Left lobe of liver (tissue), 2 donors: ENCODE data around the gene CD93. TPM values are rescaled to one million over a fixed set of nuclear protein-coding genes. Genes with fewer than 3 reads are reported as not detected.

Source experiments
- ATAC-seq: fragments of 200-7000 bp; cut with Tn5 transposase; one replicate; pipeline ENCODE4 v1.9.1; 2020; ENCODE audit warnings: mild to moderate bottlenecking, moderate library complexity
- DNase-seq: peaks from one replicate; pipeline ENCODE4 v3.0.0-alpha.2; 2020; ENCODE audit warnings: low spot score
- total RNA-seq: library from RNA; stranded (reverse); gene quantifications from one replicate; pipeline ENCODE4 v1.2.1, GENCODE V29; 2021
- donor health status: DM: no; HTN: no; CAD: no; lungs with moderate emphysema.
- donor health status: DM: no; HTN: yes; CAD: no.

The CD93 gene
- total RNA-seq, 1 donor from 2014 or later, result 4.8 TPM

DNA sequence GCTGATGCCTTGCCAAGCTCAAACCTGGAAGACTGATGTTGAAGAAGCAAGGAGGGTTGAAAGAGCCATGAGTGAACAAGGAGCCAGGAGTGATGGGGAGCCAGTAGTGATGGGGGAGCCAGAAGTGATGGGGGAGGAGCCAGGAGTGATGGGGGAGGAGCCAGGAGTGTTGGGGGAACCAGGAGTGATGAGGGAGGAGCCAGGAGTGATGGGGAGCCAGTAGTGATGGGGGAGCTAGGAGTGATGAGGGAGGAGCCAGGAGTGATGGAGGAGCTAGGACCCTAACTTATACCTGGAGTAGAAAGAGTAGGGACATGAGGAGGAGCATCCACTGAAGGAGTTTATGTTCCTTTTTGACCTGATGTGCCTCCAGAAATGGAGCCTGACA is 14.6 kb upstream of the CD93 start:
- no peak for ATAC-seq
- DNase-seq, result no peak

DNA sequence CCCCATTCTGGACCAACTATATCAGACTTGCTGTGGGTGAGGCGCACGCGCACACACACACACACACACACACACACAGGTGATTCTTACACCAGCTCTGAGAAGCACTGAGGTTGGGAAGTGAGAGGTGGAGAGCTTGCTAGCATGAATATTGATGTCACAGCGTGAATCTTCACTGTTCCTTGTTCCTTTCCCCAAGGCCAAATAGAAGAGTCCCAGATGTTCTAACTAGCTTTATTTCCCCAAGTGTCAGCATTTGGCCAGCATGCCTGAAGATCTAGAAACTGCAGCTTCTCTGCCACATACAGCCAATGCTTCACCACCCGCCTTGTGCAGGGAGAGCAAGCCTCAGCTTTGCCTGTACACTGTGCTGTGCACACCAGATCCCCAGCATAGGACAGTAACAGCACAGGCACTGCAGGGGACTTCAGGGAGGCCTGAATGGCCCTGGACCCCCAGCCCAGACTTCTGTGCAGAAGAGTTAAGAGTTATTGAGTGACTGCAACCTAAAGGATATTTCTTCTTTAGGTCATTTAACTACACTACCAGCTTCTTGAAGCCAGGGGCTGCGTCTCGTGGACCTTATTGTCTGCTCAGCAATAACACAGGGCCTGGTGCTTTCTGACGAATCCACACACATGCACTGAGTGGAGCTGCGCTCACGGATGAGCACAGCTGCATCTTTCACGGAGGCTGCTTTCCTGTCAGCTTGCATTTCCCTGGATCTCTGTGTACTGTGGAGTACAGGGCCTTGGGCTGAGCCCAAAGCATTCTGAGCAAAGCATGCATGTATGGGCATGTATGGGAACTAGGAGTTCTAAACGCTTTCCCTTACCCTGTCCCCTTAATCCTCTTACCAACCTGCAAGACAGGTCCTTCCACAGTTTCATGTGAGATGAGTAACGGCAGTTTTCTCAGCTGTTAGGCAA is 13.9 kb upstream of the CD93 start:
- DNase-seq (no peak), ATAC-seq (no peak)

DNA sequence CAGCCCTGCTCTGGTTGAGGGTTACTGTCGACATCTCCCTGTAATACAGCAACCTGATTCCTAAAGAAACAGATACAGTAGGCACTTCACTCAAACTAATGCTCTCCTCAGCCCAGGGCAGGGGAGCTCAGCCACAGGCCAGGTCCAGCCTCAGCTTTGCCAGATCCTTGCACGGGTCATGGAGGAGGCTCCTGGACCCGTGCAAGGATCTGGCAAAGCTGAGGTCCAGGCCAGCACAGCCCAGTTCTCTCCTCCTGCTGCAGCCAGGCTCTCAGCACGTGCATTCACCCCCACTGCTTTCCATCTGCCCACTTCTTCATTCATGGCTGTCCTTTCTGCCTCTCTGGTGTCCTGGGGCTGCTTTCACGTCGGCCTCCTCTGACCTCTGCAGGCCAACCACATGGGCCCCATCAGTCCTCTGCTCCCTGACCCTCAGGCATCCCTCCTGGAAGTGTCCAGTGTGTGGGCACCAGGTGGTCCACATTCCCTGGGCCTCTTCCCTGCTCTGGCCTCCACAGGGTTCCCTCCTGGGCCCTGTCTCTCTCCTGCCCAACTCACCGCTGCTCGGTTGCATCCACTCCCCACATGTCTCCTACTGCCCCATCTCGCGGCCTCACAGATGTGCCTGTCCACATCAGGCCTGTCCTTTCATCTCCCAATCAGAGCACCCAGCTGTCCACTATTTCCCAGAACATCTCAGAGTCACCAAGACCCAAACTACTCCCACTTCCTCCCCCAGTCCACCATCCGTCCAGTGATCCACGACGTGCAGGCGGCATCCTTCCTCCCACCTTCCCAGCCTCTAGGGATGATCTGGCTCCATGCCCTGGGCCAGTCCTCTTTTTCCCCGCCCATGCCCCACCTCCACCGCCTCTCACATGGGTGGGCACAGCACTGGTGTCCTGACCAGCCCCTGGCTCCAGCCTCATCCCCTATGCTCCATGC is 11.8 kb upstream of the CD93 start:
- no peak for ATAC-seq

DNA sequence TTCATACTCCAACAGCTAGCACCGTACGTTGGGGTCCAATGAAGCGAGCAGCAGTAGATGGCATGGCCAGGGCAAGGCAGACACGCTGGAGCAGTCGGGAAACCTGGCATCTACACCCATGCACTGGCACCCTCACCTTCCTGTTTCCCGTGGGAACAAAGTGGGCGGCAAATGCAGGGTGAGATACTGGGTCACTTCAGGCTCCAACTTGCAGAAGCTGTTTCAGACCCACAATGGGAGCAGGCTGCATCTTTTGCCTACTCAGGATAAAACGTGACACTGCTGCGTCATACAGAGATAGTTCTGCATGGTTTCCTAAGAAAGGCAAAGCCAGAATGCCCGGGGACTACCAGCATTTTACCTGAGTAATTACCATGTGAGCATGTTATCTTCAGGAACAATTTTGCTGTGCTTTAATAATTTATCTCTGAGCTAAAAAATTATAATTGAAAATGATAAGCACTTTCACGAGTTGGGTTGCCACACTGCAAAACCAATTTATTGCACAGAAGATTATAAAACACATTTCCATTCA is 10.9 kb upstream of the CD93 start:
- ATAC-seq, result no peak
- no peak for DNase-seq

More for the DNA sequence above, 11.8 kb upstream of the CD93 start:
- no peak for DNase-seq

DNA sequence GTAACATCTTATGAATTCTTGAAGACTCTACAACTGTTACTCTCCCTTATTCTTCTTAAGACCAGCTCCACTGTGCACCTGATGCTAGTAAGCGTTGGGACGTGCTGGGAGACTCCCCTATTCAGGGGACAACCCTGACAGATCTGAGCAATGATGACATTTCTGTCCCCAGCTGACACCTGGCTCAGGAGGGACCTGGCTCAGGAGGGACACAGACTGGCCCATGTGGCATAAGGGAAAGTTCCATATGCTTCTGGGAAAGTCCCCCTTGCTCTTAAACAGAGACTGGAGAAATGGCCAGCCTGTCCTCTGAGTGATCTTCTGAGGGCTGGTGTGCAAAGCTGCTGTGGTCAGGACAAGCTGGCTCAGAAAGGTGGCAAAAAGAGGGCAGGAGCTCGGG is 10.0 kb upstream of the CD93 start:
- ATAC-seq (no peak), DNase-seq (no peak)

DNA sequence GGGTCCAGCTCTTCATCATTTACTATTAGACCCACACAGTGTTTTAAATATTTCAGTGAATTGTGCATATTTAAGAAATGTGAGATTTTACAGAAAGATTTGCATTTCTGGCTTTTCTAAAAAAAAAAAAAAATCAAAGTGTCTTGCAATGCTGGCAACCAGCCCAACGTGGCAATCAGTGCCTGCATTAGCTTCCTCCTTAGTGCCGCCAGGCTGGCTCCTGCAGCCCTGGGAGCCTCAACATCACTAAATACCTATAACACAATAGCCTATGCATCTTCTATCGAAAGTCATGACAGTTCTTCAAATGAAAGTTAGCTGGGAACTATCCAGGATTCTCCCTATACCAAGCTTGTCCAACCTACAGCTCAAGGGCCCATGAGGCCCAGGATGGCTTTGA is 9.4 kb upstream of the CD93 start:
- ATAC-seq (no peak), DNase-seq (no peak)

DNA sequence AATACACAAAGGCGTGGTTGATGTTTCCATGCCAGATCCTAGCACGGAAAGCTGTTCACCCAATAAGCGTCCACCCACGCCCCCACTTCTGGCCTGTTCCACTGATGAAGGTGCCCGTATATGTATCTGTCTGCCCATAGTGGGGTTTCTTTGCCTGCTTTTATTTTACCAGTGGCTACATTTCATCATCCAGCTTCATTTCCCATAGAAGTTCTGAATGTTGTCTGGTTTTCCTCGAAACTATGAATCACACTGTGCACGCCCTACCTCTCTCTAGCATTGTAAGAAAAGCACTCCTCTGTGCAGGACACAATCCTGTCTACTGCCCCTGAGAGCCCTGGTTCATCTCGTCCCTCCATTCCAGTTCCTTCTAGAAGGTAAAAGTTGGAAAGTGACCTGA is 8.8 kb upstream of the CD93 start:
- ATAC-seq, result no peak
- DNase-seq, result no peak

DNA sequence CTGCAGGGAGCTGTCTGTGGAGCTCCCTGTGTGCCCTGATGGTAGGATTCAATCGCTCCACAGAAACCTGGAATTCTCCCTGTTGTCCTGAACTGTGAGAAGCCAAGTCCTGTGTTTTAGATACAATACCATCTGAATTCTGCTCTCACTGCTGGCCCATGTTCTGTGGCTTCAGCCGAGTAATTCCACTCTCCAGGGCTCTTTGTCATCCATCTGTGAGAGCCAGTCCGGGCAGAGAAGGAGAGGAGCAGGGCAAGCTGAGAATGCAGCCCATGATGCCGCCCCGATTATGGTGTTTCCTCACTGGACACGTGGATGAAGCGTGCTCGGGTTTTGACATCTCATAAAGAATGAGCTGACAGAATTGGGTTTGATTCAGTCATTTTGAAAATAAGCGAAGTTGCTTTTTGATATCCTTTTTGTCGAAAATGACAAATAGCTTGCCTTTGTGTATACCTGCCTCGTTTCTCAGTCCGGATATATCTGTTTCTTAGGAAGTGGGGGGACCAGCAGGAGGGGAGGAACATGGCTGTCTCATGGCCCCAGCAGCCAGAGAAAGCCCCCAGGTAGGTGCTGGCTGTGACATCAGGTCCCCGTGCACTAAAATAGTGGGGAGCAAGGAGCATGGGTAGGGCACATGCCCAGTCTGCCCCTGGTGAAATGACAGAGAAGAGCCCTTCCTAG is 8.2 kb upstream of the CD93 start:
- DNase-seq (no peak), ATAC-seq (no peak)

DNA sequence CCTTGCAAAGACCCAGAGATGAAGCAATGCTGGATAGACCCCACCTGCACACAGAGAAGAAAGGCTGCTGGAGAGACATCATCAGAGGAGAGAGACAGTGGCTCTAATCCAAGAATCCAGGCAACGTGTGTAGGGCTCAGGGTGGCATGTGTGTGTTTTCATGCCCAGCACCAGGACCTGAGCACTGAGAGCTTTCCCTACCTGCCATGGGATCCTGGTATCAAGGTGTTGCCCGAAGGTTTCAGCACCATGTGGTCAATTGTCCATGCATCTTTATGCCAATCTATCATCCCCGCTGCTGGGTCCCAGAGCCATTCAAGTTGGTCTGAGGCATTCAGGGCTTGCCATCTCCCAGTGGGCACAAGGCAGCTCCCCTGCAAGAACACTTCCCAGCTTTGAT is 7.5 kb upstream of the CD93 start:
- DNase-seq (no peak), ATAC-seq (no peak)

DNA sequence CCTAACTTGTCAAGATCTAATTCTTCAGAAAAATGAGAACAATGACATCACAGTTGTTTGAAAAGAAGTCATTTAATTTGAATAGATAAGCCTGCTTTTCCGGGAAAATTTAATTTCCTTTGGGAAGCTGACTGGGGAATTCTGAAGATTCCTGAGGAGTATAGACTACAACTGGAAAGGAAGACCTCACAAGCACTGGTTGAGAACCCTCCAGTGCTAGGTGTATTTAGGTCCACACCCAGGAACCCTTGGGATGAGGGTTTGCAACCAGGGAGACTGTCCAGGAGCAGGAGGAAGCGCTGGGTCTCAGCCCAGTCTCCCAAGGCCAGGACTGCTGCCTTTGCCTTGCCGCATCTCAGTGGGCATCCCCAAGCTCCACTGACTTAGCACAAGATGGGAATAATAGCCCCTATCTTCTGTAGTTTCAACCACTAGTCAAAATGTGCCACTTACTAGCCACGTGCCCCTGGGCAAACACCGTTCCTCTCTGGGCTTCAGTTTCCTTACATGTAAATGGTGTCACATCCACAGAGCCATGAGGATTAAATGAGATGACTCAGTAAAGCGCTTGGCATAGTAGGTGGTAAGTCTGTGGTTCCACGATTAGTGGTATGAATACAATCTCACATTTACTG is 6.9 kb upstream of the CD93 start:
- DNase-seq (no peak), ATAC-seq (no peak)

DNA sequence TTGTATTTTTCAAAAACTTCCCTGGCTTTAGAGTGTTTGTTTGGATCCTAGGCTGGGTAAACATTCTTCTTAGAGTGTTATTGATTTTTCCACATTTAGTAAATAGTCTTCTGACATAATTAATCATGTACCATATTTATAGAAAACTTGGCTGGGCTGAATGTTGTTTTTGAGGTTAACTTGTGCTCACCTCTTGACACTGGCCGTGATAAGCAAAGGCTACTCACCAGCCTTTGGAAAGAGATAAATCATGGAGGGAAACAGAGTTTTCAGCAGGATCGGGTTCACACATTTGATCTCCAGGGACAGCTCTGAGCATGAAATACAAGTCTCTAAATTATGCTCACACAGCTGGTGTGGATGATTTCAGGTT is 6.2 kb upstream of the CD93 start:
- DNase-seq (no peak), ATAC-seq (peak; percentile 22)

DNA sequence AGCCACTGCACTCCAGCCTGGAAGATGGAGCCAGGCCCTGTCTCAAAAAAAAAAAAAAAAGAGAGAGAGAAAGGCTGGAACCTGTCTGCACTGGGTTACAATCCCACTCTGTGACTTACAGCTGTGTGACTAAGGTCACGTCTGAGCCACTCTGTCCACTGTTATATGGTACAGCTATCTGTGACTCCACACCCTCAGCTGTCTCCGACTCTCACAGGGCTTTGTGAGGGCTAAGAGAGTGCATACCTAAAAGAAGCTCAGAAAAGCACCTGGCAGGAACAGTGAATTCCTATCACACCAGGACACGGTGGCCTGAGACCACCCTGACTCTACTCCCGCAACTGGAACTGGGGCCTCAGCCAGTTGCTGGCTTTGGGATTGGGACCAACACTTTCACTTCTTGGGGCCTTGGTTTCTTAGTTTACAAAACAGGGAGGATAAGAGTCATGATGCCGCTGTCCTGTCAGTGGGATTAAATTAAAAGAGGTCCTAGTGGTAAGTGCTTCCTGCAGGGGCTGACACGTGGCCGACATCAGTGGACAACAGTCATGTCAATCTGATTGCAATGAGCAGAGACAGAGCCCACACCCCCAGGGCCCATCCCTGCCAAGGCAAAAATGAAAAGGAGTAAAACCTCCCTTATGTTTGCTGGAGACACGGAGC is 5.7 kb upstream of the CD93 start:
- DNase-seq (peak; percentile 38), ATAC-seq (no peak)

DNA sequence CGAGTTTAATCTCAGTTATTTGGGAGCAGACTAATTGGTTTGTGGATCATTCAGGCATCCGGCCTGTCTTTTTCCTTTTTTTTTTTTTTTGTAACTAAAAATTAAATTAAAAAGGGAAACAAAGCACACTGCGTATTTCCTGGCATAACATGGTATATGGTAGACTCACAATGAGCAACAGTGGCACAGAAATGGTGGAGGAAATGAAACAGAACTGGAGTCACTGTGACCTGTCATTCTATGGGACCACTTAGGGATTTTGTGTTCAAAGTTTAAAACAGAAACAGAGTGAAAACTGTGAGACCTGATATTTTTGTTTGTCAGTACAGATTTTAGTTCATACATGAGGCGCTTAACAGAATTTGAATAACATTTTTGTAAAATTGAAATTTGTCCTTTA is 4.8 kb upstream of the CD93 start:
- ATAC-seq, result no peak
- DNase-seq, result no peak

DNA sequence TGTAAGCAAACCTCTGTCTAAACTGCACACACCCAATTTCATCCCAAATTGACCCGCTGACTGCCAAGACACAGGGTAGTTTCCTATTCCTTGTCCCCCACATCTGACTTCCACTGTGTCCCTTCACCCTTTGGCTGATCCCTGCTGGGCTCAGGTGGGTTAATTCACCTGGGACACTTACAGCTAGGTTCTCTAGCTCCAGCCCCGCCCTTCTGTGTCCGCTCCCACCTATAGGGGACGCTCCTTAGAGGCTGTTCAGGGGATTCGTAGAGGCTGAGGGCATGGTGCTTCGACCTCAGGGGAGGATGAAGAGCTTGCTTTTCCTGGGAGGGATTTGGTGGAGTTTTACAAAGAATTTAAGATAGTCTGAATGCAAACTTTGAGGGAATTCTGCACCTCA is 4.0 kb upstream of the CD93 start:
- DNase-seq, result no peak

DNA sequence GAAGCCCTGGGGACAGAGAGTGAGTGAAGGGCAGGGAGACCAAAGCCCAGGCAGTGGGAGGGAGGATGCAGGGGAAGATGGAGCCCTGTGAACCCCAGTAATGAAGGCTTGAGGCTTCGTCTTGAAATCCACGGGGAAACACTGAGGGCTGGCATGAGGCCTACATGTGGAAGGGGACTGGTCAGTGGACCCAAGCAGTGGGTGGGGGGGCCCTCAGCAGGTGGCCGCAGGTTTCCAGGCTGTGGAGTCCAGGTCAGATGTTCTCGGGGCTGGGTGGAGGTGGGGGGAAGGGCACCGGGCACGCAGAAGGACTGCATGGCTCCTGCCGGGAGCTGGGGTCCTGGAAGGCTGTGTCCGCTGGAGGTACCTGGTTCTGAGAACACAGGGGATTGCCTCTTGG is 2.7 kb upstream of the CD93 start:
- DNase-seq (no peak), ATAC-seq (no peak)

More for the DNA sequence above, 4.0 kb upstream of the CD93 start:
- no peak for ATAC-seq

DNA sequence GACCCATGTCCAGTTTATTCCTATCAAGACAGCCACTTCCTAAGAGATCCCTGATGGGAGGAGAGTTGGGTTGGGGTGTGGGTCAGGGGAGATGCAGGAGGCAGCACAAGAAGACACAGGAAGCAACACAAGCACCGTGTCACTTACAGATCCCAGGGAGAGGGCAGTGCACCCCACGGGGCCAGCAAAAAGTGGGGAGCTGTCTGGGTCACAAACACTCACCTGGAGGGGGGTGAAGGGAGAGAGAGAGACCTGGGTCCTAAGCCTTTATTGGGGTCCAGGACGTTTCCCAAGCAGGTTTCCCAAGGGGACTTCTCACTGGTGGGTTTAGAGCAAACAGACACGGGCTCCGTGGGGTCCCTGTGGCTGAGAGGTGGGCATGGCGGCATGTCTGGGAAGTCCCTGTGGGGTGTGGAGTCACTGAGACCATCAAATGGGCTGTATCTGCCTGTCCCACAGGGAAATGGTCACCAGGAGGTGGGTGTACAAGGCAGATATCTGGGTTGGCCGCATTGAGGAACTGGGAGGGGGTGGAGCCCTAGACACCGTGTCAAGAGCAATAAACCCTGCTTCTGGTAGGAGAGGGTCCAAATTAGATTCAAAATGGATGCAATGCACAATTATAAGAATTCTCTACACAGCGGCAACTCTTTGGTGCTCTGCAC is 1.6 kb upstream of the CD93 start:
- no peak for ATAC-seq
- no peak for DNase-seq

DNA sequence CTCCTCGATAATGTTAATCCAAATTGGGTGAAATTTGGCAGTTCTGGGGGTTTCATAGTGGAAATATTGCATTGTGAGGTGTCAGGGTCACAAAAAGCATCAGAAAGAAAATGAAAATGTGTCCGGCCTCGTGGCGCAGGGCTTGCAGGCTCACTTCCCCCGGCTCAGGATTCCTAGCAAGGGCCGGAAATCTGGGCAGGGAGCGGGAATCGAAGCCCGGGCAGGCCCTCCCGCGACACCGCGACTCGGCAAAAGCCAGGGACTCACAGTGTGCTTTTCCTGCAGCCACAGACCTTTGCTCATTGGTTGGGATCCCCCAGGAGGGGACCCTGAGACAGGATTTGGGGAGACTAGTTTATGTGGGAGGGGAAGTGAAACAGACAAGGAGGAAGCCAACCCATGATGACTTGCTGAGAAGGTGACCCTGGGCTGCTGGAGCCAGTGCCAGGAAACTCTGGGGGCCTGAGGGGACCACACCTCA is 847 bp upstream of the CD93 start:
- peak; percentile 26 for ATAC-seq
- DNase-seq, result no peak

DNA sequence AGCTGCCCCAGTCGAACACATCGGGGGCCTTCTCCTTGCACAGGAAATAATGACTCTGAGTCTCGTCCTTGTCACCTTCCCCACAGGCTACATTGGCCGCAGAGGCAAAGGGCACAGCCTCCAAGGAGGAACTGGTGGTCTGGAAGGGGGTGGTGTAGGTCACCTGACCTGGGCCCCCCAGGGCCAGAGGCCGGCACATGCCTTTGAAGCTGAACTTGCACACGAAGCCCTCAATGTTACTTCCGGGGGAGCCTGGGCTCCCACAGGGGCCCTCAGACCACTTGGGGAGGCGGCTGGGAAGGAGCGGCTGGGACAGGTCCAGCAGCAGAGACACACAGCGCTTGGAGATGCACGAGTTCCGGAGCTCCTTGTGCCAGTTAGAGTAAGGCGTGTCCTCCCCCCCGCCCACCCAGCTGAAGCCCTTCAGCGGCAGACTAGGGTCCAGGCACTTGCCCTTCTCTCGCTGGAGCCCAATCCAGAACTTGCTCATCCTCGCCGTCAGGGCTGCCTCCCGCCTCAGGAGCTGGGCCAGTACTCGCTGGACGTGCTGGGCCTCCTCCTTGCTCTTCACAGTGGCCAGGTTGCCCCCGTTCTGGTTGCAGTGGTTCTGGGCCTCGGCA is 578 bp downstream of the CD93 start:
- peak; percentile 16 for ATAC-seq
- DNase-seq, result no peak

DNA sequence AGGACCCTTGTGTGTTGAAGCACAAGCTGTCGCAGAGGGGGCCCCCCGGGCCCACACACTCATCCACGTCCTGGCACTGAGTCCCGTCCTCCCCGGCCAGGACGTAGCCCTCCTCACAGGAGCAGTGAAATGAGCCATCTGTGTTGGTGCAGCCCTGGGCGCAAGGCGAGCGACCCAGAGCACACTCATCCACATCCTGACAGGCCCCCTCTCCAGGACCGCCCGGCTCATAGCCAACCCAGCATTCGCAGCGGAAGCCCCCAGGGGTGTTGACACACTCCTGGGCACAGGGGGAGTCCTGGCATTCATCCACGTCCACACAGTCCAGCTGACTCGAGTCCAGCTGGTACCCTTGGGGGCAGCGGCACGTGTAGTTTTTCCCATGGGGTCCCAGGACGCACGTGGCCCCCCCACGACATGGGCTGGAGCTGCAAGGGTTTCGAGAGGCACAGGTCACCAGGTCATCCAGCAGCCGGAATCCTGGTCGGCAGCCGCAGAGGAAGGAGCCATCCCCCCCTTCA is 1.2 kb downstream of the CD93 start:
- DNase-seq, result no peak

More for the DNA sequence above, 1.2 kb downstream of the CD93 start:
- ATAC-seq, result peak; percentile 11
